Left lung (tissue), 10 donors: ENCODE results near the gene CFAP45. TPM values are rescaled to one million over a fixed set of nuclear protein-coding genes. Genes with fewer than 3 reads are reported as not detected.

Experiments
- ATAC-seq: fragments of 200-7000 bp; cut with Tn5 transposase; one replicate; pipeline ENCODE4 v1.9.1; 2020; ENCODE audit warnings: moderate library complexity
- DNase-seq, 4 donors: peaks; one replicate each; pipeline ENCODE4 v3.0.0-alpha.2; 2013 to 2020
- H3K27ac ChIP-seq, 2 donors: fragments of 200-600 bp; sonication (generic) in 1 of 2; one replicate each; pipeline versions ENCODE4 v1.5.0 to v1.8.0; 2020 to 2021
- H3K27me3 ChIP-seq, 2 donors: fragments of 200-600 bp; sonication (generic) in 1 of 2; one replicate each; pipeline versions ENCODE4 v1.5.0 to v1.8.0; 2020 to 2021
- H3K36me3 ChIP-seq, 2 donors: fragments of 200-600 bp; sonication (generic) in 1 of 2; one replicate each; pipeline versions ENCODE4 v1.5.0 to v1.8.0; 2020 to 2021
- H3K4me1 ChIP-seq, 2 donors: fragments of 200-600 bp; one replicate each; pipeline ENCODE4 v1.8.0; 2021
- H3K4me3 ChIP-seq, 2 donors: fragments of 200-600 bp; sonication (generic) in 1 of 2; one replicate each; pipeline versions ENCODE4 v1.5.0 to v1.8.0; 2020 to 2021; ENCODE audit warnings: mild to moderate bottlenecking in 1 of 2
- H3K9me3 ChIP-seq, 2 donors: fragments of 200-600 bp; sonication (generic) in 1 of 2; one replicate each; pipeline versions ENCODE4 v1.5.0 to v1.8.0; 2020 to 2021
- CTCF ChIP-seq, 2 donors: fragments of 200-600 bp; sonication (generic) in 1 of 2; IDR thresholded peaks; one replicate each; pipeline versions ENCODE4 v1.5.0 to v1.8.0; 2021; ENCODE audit warnings: antibody characterized with exemption in 2 of 2
- intact Hi-C, 2 donors: fragments of 100-400 bp; cut with DNase I; formaldehyde crosslinking; loops; one replicate each; pipeline versions ENCODE4 v1.11.2 to v1.14.2; 2022
- polyA plus RNA-seq, 6 donors: library from polyadenylated mRNA; unstranded; fragments of 120-200 nt; gene quantifications; one replicate each; pipeline ENCODE4 v1.2.1, GENCODE V29; 2013; ENCODE audit not compliant: insufficient read length in 6 of 6
- total RNA-seq, 2 donors: library from RNA; stranded (reverse); fragmentation: NEBNext Ultra II Directional; extraction: Animal tissue kit (Norgen Biotek cat#: 25700); gene quantifications; one replicate each; pipeline ENCODE4 v1.2.1, GENCODE V29; 2021
- donor health status: DM: no; HTN: yes; CAD: no.
- donor health status: DM: no; HTN: no; CAD: no.

CFAP45 gene
- total and polyA plus RNA-seq, 8 donors, result 1.1 to 12.4 (median 6.4) TPM

- no peak within 1 kb of the TSS for H3K27ac ChIP-seq
- ATAC-seq, result peak; percentile 93
Observed at GRCh38 chr1:159945483-159946241, 45.7 kb upstream of the CFAP45 start, which contains the start of gene IGSF9. Gene IGSF9, minus strand, starts transcription at chr1:159945613. Its CDS starts 2,159 bp downstream, at chr1:159943454.

GRCh38 chr1:159944623-159945455, 44.9 kb upstream of the CFAP45 start:
- peaks cover 0 to 40% of the 10 kb centered on the region in 2 donors for H3K27me3 ChIP-seq
- intact Hi-C loops, result loop anchor here in 1 of 2 donors (10.0 kb wide), 1 partner anchor 60 kb away; no protein-coding TSS in a partner anchor
- H3K4me1 ChIP-seq, result peaks cover 0 to 13% of the 10 kb centered on the region in 2 donors
- H3K4me3 ChIP-seq, result peak overlapping the region; percentile 39 to 42
- no peaks in the 10 kb centered on the region for H3K36me3 ChIP-seq
- ATAC-seq (no peak), DNase-seq (no peak)
- H3K27ac ChIP-seq, result no peak overlapping the region
- TF ChIP-seq CTCF (IDR thresholded peaks at IDR 0.05), result no peak
- H3K9me3 ChIP-seq, result no peaks in the 10 kb centered on the region

More at GRCh38 chr1:159945483-159946241, 45.7 kb upstream of the CFAP45 start, which contains the start of gene IGSF9:
- TF ChIP-seq CTCF (IDR thresholded peaks at IDR 0.05), result peak in 1 of 2 donors; percentile 31
- Histone ChIP-seq H3K27me3 (peaks cover 0 to 40% of the 10 kb centered on the region in 2 donors), H3K4me1 (peaks cover 0 to 17% of the 10 kb centered on the region in 2 donors), H3K9me3 (no peaks in the 10 kb centered on the region), H3K4me3 (peak within 1 kb of the TSS; percentile 39 to 42), H3K36me3 (no peaks in the 10 kb centered on the region)
- intact Hi-C loops, result loop anchor here in 1 of 2 donors (10.0 kb wide), 1 partner anchor 59 kb away; no protein-coding TSS in a partner anchor
- DNase-seq, result peak; percentile 76 to 94 (median 86)

- Histone ChIP-seq H3K4me3 (no peak overlapping the region), H3K4me1 (peaks cover 0 to 11% of the 10 kb centered on the region in 2 donors), H3K36me3 (no peaks in the 10 kb centered on the region), H3K27me3 (peaks cover 0 to 40% of the 10 kb centered on the region in 2 donors), H3K9me3 (no peaks in the 10 kb centered on the region), H3K27ac (no peak overlapping the region)
- intact Hi-C loops, result loop anchor here in 1 of 2 donors (10.0 kb wide), 1 partner anchor 61 kb away; no protein-coding TSS in a partner anchor
- ATAC-seq, result no peak
- no peak for TF ChIP-seq CTCF (IDR thresholded peaks at IDR 0.05)
- no peak for DNase-seq
Observed at GRCh38 chr1:159943908-159944622, 44.1 kb upstream of the CFAP45 start.

GRCh38 chr1:159943278-159943640, 43.3 kb upstream of the CFAP45 start:
- no peak for DNase-seq
- Histone ChIP-seq H3K36me3 (no peaks in the 10 kb centered on the region), H3K4me3 (no peak overlapping the region), H3K9me3 (no peaks in the 10 kb centered on the region), H3K27ac (no peak overlapping the region), H3K27me3 (peaks cover 0 to 40% of the 10 kb centered on the region in 2 donors), H3K4me1 (peaks cover 0 to 11% of the 10 kb centered on the region in 2 donors)
- no peak for TF ChIP-seq CTCF (IDR thresholded peaks at IDR 0.05)
- no peak for ATAC-seq
- intact Hi-C loops, result loop anchor here in 1 of 2 donors (10.0 kb wide), 1 partner anchor 62 kb away; no protein-coding TSS in a partner anchor
